HCT116 (cell line): Measurements from ENCODE around the gene ZNF488. TPM values are rescaled to one million over a fixed set of nuclear protein-coding genes. Genes with fewer than 3 reads are reported as not detected.

ENCODE experiments used
- ATAC-seq: fragments of 200-7000 bp; cut with Tn5 transposase; 2 replicates; pipeline ENCODE4 v1.9.1; 2020; ENCODE audit warnings: mild to moderate bottlenecking, moderate library complexity
- BruUV-seq: library from RNA; stranded (reverse); fragments of 400-500 nt; replicated peaks from 2 replicates; lab custom pipeline; 2021; lab: Mats Ljungman, UMichigan
- CTCF ChIA-PET: fragments of 300-600 bp; sonication (Branson Sonifier 250); formaldehyde crosslinking; loops from one replicate; lab custom pipeline; 2021; ENCODE audit warnings: antibody characterized with exemption; lab: Charles Lee
- POLR2A ChIA-PET: fragments of 300-600, 350-600 bp; sonication (Branson Sonifier 250); formaldehyde crosslinking; loops from one replicate; lab custom pipeline; 2021; ENCODE audit warnings: antibody characterized with exemption; lab: Charles Lee
- RAD21 ChIA-PET, 2 experiments: fragments of 300-600 bp; sonication (Branson Sonifier 250); formaldehyde crosslinking; loops; one replicate each; lab custom pipeline; 2023; ENCODE audit warnings: low total read pairs in 2 of 2; ENCODE audit not compliant: uncharacterized antibody in 2 of 2, unreplicated experiment in 2 of 2, low non-redundant PET in 1 of 2; lab: Charles Lee
- DNase-seq: peaks from one replicate; pipeline ENCODE4 v3.0.0-alpha.2; 2010; ENCODE audit warnings: low read depth, low spot score
- H2AFZ ChIP-seq: fragments of 200-600 bp; shearing (Covaris generic), sonication (generic); 2 replicates; pipeline ENCODE4 v1.6.1; 2017; ENCODE audit warnings: low read depth, mixed run types, mixed read lengths, antibody characterized with exemption, low read length; ENCODE audit not compliant: poor library complexity, severe bottlenecking
- H3K27ac ChIP-seq: 2 replicates; pipeline ENCODE4 v1.5.1; 2012; ENCODE audit warnings: low read depth, low read length
- H3K27me3 ChIP-seq: fragments of 200-600 bp; sonication (generic); 2 replicates; pipeline ENCODE4 v1.6.1; 2016; ENCODE audit warnings: mixed run types, low read length, mixed read lengths; ENCODE audit not compliant: insufficient read depth
- H3K36me3 ChIP-seq, 2 experiments: fragments of 200-500 bp in 1 of 2; fragments of 200-600 bp in 1 of 2; sonication (Bioruptor generic) in 1 of 2; sonication (generic) in 1 of 2; 2 replicates each; pipeline versions ENCODE4 v1.5.1 to v1.6.1; 2014 to 2016; ENCODE audit warnings: low read length in 2 of 2, inconsistent platforms in 1 of 2, mixed read lengths in 1 of 2, mixed run types in 1 of 2; ENCODE audit not compliant: insufficient read depth in 2 of 2, control insufficient read depth in 1 of 2
- H3K4me1 ChIP-seq, 2 experiments: fragments of 200-600 bp in 1 of 2; sonication (generic) in 1 of 2; 2 replicates each; pipeline versions ENCODE4 v1.5.1 to v1.6.1; 2012 to 2017; ENCODE audit warnings: low read length in 2 of 2, inconsistent platforms in 1 of 2, mild to moderate bottlenecking in 1 of 2, mixed read lengths in 1 of 2, mixed run types in 1 of 2, moderate library complexity in 1 of 2; ENCODE audit not compliant: insufficient read depth in 2 of 2, control insufficient read depth in 1 of 2
- H3K4me2 ChIP-seq: fragments of 200-600 bp; sonication (generic); 2 replicates; pipeline ENCODE4 v1.6.1; 2017; ENCODE audit warnings: mixed run types, low read length, mixed read lengths
- H3K4me3 ChIP-seq, 2 experiments: fragments of 200-600 bp in 1 of 2; sonication (generic) in 1 of 2; replicated peaks in 1 of 2; 2 replicates each; pipeline ENCODE4 v1.5.1; 2011 to 2016; ENCODE audit warnings: low read length in 2 of 2, control low read depth in 1 of 2, low read depth in 1 of 2, mild to moderate bottlenecking in 1 of 2, mixed read lengths in 1 of 2, mixed run types in 1 of 2
- H3K79me2 ChIP-seq: fragments of 200-600 bp; sonication (generic); 2 replicates; pipeline ENCODE4 v1.6.1; 2017; ENCODE audit warnings: mild to moderate bottlenecking, mixed run types, low read length, moderate library complexity, mixed read lengths; ENCODE audit not compliant: insufficient read depth
- H3K9ac ChIP-seq: fragments of 200-600 bp; sonication (generic); 2 replicates; pipeline ENCODE4 v1.6.1; 2016; ENCODE audit warnings: low read length, mixed read lengths
- H3K9me2 ChIP-seq: fragments of 200-600 bp; sonication (generic), shearing (Covaris generic); 2 replicates; pipeline ENCODE4 v1.6.1; 2017; ENCODE audit warnings: mixed run types, mild to moderate bottlenecking, moderate library complexity; ENCODE audit not compliant: insufficient read depth
- H3K9me3 ChIP-seq, 2 experiments: fragments of 200-500 bp in 1 of 2; fragments of 200-600 bp in 1 of 2; sonication (Bioruptor generic) in 1 of 2; sonication (generic) in 1 of 2; 2 replicates each; pipeline ENCODE4 v1.6.1; 2014 to 2017; ENCODE audit warnings: low read length in 2 of 2, mixed read lengths in 2 of 2, inconsistent platforms in 1 of 2, low read depth in 1 of 2, mild to moderate bottlenecking in 1 of 2, mixed run types in 1 of 2, moderate library complexity in 1 of 2; ENCODE audit not compliant: control insufficient read depth in 1 of 2, insufficient read depth in 1 of 2
- H4K20me1 ChIP-seq: fragments of 200-600 bp; sonication (generic), shearing (Covaris generic); 2 replicates; pipeline ENCODE4 v1.6.1; 2017; ENCODE audit warnings: mixed run types, mild to moderate bottlenecking, moderate library complexity; ENCODE audit not compliant: insufficient read depth
- CEBPB ChIP-seq: IDR thresholded peaks from 2 replicates; pipeline ENCODE4 v1.6.1; 2012; ENCODE audit warnings: low read depth
- EZH2 ChIP-seq: fragments of 200-600 bp; sonication (generic); IDR thresholded peaks from 2 replicates; pipeline ENCODE4 v1.6.1; 2017; ENCODE audit warnings: antibody characterized with exemption, mixed run types
- EZH2phosphoT487 ChIP-seq: fragments of 200-600 bp; IDR thresholded peaks from 2 replicates; pipeline ENCODE4 v1.6.1; 2018; ENCODE audit warnings: antibody characterized with exemption, borderline replicate concordance
- RAD21 ChIP-seq: IDR thresholded peaks from 2 replicates; pipeline ENCODE4 v1.6.1; 2012; ENCODE audit warnings: low read depth, mild to moderate bottlenecking
- SIN3A ChIP-seq: IDR thresholded peaks from 2 replicates; pipeline ENCODE4 v1.6.1; 2012; ENCODE audit warnings: low read depth
- YY1 ChIP-seq: IDR thresholded peaks from 2 replicates; pipeline ENCODE4 v1.6.1; 2011; ENCODE audit warnings: low read length, low read depth, moderate library complexity, mild to moderate bottlenecking; ENCODE audit not compliant: insufficient replicate concordance; ENCODE audit errors: extremely low read depth
- ZBTB33 ChIP-seq: IDR thresholded peaks from 2 replicates; pipeline ENCODE4 v1.6.1; 2011; ENCODE audit warnings: mild to moderate bottlenecking, low read length, moderate library complexity; ENCODE audit not compliant: insufficient replicate concordance; ENCODE audit errors: extremely low read depth
- intact Hi-C: fragments of 100-400 bp; cut with micrococcal nuclease; formaldehyde crosslinking; loops from 2 replicates; pipeline ENCODE4 v1.10.0; 2022
- total RNA-seq: library from RNA; stranded (reverse); gene quantifications from one replicate; pipeline ENCODE4 v1.2.1, GENCODE V29; 2021; ENCODE audit not compliant: unreplicated experiment
- TF ChIP-seq, protein P1 (sequence below): IDR thresholded peaks from 2 replicates; pipeline ENCODE4 v1.6.1; 2012

The ZNF488 gene
- total RNA-seq, 1 experiment from 2014 or later, result 3.9 TPM

DNA sequence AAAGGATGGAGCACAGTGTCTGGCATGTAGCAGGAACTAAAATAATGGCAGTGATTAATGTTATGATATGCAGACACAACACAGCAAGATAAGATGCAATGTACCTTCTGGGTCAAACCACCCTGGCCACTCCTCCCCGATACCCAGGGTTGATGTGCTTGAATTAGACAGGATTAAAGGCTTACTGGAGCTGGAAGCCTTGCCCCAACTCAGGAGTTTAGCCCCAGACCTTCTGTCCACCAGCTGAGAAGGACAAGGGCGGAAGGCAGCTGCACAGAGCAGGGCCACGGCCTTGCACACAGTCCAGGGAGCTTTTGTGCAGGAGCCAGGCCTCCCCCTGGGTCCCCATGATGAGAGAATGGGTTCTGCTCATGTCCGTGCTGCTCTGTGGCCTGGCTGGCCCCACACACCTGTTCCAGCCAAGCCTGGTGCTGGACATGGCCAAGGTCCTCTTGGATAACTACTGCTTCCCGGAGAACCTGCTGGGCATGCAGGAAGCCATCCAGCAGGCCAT, 35.9 kb downstream of the ZNF488 start, which contains the start of gene RBP3 (continued):
- TF ChIP-seq, protein P1, sequence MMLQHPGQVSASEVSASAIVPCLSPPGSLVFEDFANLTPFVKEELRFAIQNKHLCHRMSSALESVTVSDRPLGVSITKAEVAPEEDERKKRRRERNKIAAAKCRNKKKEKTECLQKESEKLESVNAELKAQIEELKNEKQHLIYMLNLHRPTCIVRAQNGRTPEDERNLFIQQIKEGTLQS, result no peak
- TF ChIP-seq RAD21, result no peak

DNA sequence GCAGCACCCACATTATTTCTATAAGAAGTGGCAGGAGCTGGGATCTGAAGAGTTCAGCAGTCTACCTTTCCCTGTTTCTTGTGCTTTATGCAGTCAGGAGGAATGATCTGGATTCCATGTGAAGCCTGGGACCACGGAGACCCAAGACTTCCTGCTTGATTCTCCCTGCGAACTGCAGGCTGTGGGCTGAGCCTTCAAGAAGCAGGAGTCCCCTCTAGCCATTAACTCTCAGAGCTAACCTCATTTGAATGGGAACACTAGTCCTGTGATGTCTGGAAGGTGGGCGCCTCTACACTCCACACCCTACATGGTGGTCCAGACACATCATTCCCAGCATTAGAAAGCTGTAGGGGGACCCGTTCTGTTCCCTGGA, 36.8 kb downstream of the ZNF488 start:
- intact Hi-C loops, result no loop called here
- Histone ChIP-seq H3K9me3 (no peaks in the 10 kb centered on the region), H3K4me2 (no peak overlapping the region), H3K79me2 (no peaks in the 10 kb centered on the region), H3K36me3 (no peaks in the 10 kb centered on the region), H4K20me1 (no peaks in the 10 kb centered on the region), H3K27ac (no peak overlapping the region), H3K4me1 (no peaks in the 10 kb centered on the region), H3K4me3 (no peak overlapping the region), H3K9ac (no peak overlapping the region), H3K27me3 (no peaks in the 10 kb centered on the region), H2AFZ (no peak overlapping the region), H3K9me2 (no peaks in the 10 kb centered on the region)
- ChIA-PET POLR2A (no interaction called here), CTCF (interaction anchor here (0.9 kb wide), 1 partner anchor 14 kb away, joined by 3 read pairs; no protein-coding TSS in a partner anchor), RAD21 (no interaction called here)
- no TSS peak for BruUV-seq
- DNase-seq (no peak), ATAC-seq (no peak)
- TF ChIP-seq CEBPB (no peak), EZH2 (no peak), YY1 (no peak), ZBTB33 (no peak), EZH2phosphoT487 (no peak), SIN3A (no peak)
